OCI-LY3 (cell line): ENCODE data around the gene KCNQ1.

Experiments used
- H2AFZ ChIP-seq: fragments of 200-600, 300-600 bp; shearing (Covaris generic); 2 replicates; pipeline ENCODE4 v1.6.0; 2014; ENCODE audit warnings: antibody characterized with exemption, low read depth, low read length
- H3K27ac ChIP-seq: fragments of 200-600, 300-600 bp; sonication (generic); 2 replicates; pipeline ENCODE4 v1.5.1; 2014; ENCODE audit warnings: mild to moderate bottlenecking, low read length, moderate library complexity, mixed read lengths
- H3K27me3 ChIP-seq: fragments of 200-600, 300-600 bp; sonication (generic); 2 replicates; pipeline ENCODE4 v1.6.1; 2014; ENCODE audit warnings: low read depth, low read length, mixed read lengths
- H3K36me3 ChIP-seq: fragments of 200-600, 300-600 bp; sonication (generic); replicated peaks from 2 replicates; pipeline ENCODE3; 2014; ENCODE audit warnings: low read depth, low read length, mixed read lengths
- H3K4me1 ChIP-seq: fragments of 300-600, 200-600 bp; sonication (generic); 2 replicates; pipeline ENCODE4 v1.6.1; 2014; ENCODE audit warnings: low read length, mixed read lengths
- H3K4me2 ChIP-seq: fragments of 200-600, 300-600 bp; sonication (generic); 2 replicates; pipeline ENCODE4 v1.6.1; 2014; ENCODE audit warnings: low read length, mixed read lengths
- H3K4me3 ChIP-seq: fragments of 300-600, 200-600 bp; sonication (generic); 2 replicates; pipeline ENCODE4 v1.5.1; 2014; ENCODE audit warnings: antibody characterized with exemption, mild to moderate bottlenecking, low read length, moderate library complexity
- H3K79me2 ChIP-seq: fragments of 300-600, 200-600 bp; shearing (Covaris generic); 2 replicates; pipeline ENCODE4 v1.6.1; 2014; ENCODE audit warnings: mild to moderate bottlenecking, low read length, mixed read lengths
- H3K9ac ChIP-seq: fragments of 300-600, 200-600 bp; shearing (Covaris generic); 2 replicates; pipeline ENCODE4 v1.6.0; 2014; ENCODE audit warnings: mild to moderate bottlenecking, low read length, moderate library complexity
- H3K9me3 ChIP-seq: fragments of 200-600, 300-600 bp; shearing (Covaris generic); 2 replicates; pipeline ENCODE4 v1.6.1; 2014; ENCODE audit warnings: low read length, mixed read lengths; ENCODE audit not compliant: insufficient read depth
- H4K20me1 ChIP-seq: fragments of 200-600, 300-600 bp; sonication (generic); 2 replicates; pipeline ENCODE4 v1.6.1; 2016; ENCODE audit warnings: low read length, mixed read lengths; ENCODE audit not compliant: insufficient read depth
- EZH2phosphoT487 ChIP-seq: fragments of 200-600 bp; shearing (Covaris generic); IDR thresholded peaks from 2 replicates; pipeline ENCODE4 v1.6.1; 2018; ENCODE audit warnings: antibody characterized with exemption, mixed run types, low read depth
- TF ChIP-seq, protein P1 (sequence below): fragments of 200-600, 300-600 bp; sonication (generic); IDR thresholded peaks from 2 replicates; pipeline ENCODE4 v1.5.1; 2014; ENCODE audit warnings: antibody characterized with exemption, low read length, low read depth

KCNQ1 gene, protein sequence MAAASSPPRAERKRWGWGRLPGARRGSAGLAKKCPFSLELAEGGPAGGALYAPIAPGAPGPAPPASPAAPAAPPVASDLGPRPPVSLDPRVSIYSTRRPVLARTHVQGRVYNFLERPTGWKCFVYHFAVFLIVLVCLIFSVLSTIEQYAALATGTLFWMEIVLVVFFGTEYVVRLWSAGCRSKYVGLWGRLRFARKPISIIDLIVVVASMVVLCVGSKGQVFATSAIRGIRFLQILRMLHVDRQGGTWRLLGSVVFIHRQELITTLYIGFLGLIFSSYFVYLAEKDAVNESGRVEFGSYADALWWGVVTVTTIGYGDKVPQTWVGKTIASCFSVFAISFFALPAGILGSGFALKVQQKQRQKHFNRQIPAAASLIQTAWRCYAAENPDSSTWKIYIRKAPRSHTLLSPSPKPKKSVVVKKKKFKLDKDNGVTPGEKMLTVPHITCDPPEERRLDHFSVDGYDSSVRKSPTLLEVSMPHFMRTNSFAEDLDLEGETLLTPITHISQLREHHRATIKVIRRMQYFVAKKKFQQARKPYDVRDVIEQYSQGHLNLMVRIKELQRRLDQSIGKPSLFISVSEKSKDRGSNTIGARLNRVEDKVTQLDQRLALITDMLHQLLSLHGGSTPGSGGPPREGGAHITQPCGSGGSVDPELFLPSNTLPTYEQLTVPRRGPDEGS

DNA sequence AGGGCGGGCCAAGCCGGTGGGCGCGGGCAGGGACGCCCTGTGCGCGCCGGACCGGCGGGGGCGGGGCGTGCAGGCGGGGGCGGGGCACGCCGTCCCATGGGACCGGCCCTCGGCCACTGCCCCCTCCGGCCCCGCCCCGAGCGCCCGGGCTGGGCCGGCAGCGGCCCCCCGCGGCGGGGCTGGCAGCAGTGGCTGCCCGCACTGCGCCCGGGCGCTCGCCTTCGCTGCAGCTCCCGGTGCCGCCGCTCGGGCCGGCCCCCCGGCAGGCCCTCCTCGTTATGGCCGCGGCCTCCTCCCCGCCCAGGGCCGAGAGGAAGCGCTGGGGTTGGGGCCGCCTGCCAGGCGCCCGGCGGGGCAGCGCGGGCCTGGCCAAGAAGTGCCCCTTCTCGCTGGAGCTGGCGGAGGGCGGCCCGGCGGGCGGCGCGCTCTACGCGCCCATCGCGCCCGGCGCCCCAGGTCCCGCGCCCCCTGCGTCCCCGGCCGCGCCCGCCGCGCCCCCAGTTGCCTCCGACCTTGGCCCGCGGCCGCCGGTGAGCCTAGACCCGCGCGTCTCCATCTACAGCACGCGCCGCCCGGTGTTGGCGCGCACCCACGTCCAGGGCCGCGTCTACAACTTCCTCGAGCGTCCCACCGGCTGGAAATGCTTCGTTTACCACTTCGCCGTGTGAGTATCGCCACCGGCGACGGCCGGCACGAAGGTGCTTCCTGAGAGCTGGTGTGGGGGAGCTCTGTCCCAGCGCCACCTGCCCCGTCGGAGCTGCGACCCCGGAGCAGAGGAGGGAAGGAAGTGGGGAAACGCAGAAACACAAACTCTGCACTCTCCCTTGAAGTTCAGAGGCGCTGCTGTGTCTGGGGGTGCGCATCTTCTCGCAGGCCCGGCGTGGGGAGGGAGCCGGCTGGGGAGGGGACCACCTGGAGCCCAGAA, at the start of gene KCNQ1:
KCNQ1 (plus strand) TSS at position 188 of the 925 bp plus-strand sequence; CDS start at position 279, 91 bp downstream.
- Histone ChIP-seq H3K9ac (no peak within 1 kb of the TSS), H3K4me1 (no peaks in the 10 kb centered on the region), H3K27ac (no peak within 1 kb of the TSS), H4K20me1 (no peaks in the 10 kb centered on the region), H3K4me3 (no peak within 1 kb of the TSS), H3K4me2 (no peak within 1 kb of the TSS), H3K36me3 (no peaks in the 10 kb centered on the region), H3K79me2 (no peaks in the 10 kb centered on the region), H2AFZ (no peak within 1 kb of the TSS), H3K27me3 (0 out of 2 replicates have a peak, but pooled peaks cover 8% of the 10 kb centered on the region), H3K9me3 (no peaks in the 10 kb centered on the region)
- TF ChIP-seq, protein P1, sequence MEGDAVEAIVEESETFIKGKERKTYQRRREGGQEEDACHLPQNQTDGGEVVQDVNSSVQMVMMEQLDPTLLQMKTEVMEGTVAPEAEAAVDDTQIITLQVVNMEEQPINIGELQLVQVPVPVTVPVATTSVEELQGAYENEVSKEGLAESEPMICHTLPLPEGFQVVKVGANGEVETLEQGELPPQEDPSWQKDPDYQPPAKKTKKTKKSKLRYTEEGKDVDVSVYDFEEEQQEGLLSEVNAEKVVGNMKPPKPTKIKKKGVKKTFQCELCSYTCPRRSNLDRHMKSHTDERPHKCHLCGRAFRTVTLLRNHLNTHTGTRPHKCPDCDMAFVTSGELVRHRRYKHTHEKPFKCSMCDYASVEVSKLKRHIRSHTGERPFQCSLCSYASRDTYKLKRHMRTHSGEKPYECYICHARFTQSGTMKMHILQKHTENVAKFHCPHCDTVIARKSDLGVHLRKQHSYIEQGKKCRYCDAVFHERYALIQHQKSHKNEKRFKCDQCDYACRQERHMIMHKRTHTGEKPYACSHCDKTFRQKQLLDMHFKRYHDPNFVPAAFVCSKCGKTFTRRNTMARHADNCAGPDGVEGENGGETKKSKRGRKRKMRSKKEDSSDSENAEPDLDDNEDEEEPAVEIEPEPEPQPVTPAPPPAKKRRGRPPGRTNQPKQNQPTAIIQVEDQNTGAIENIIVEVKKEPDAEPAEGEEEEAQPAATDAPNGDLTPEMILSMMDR, result no peak

DNA sequence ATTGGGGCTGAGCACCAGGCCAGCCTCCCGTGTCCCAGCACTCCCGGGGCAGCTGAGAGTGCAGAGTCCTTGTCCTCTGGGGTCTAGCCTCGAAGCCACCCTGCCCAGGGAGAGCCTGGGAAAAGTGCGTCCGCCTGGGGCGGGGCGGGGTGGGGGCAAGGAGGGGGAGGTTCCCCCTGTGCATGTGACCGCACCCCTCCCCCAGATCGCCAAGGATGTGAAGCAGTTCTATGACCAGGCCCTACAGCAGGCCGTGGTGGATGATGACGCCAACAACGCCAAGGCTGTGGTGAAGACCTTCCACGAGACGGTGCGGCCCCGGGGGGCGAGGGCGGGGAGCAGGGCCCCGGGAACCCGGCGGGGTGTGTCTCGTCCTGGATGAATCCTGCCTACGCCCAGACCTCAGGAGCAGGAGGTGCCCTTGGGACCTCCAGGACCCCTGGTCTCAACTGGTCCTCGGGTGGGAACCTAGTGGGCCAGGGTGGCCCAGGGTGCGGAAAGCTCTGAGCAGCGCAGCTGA, 49.5 kb upstream of the KCNQ1 start:
- peaks cover 2% of the 10 kb centered on the region for H3K36me3 ChIP-seq
- H4K20me1 ChIP-seq, result peaks cover 22% of the 10 kb centered on the region
- H3K9ac ChIP-seq, result no peak overlapping the region
- H3K27me3 ChIP-seq, result no peaks in the 10 kb centered on the region
- H2AFZ ChIP-seq, result no peak overlapping the region
- no peaks in the 10 kb centered on the region for H3K9me3 ChIP-seq
- peaks cover 5% of the 10 kb centered on the region for H3K4me1 ChIP-seq
- peaks cover 10% of the 10 kb centered on the region for H3K79me2 ChIP-seq
- TF ChIP-seq EZH2phosphoT487, result no peak
- TF ChIP-seq, protein P1, result no peak
- no peak overlapping the region for H3K4me3 ChIP-seq
- no peak overlapping the region for H3K27ac ChIP-seq
- no peak overlapping the region for H3K4me2 ChIP-seq

DNA sequence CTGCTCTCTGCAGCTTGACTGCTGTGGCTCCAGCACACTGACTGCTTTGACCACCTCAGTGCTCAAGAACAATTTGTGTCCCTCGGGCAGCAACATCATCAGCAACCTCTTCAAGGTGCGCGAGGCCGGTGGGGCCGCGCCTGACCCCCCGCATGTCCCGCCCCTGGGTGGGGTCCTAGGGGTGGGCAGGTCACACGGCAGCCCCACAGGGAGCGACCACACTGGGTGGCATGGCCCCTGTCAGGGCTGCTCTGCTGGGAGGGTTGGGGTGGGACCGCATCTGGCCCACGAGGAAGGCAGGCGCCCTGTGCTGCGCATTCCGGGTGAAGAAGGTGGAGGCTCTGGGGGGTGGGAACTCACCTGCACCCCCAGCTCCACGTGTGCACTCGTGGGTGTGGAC, 49.0 kb upstream of the KCNQ1 start:
- H4K20me1 ChIP-seq, result peaks cover 18% of the 10 kb centered on the region; the same call in 1 of the 2 replicates
- no peak overlapping the region for H2AFZ ChIP-seq
- peaks cover 5% of the 10 kb centered on the region for H3K4me1 ChIP-seq
- no peaks in the 10 kb centered on the region for H3K36me3 ChIP-seq
- no peak overlapping the region for H3K27ac ChIP-seq
- no peak overlapping the region for H3K4me2 ChIP-seq
- TF ChIP-seq EZH2phosphoT487, result no peak
- TF ChIP-seq, protein P1, result no peak
- H3K9me3 ChIP-seq, result no peaks in the 10 kb centered on the region
- no peak overlapping the region for H3K4me3 ChIP-seq
- H3K27me3 ChIP-seq, result no peaks in the 10 kb centered on the region
- no peak overlapping the region for H3K9ac ChIP-seq
- peaks cover 8% of the 10 kb centered on the region for H3K79me2 ChIP-seq
